Stimulated activated CD8-positive, alpha-beta memory T cell treated with anti-CD3 and anti-CD28 coated beads, Interleukin-7, amount 100 ng/mL, for 48 hours (primary cell): ENCODE results near the gene SUGCT.

Experiments
- DNase-seq, 2 donors: peaks; one replicate each; pipeline ENCODE4 v3.0.0-alpha.2; 2020; ENCODE audit warnings: low read depth in 1 of 2; ENCODE audit errors: extremely low read depth in 1 of 2

SUGCT gene

GRCh38 chr7:40887099-40887498, 752.3 kb downstream of the SUGCT start:
- DNase-seq = no peak

- no peak for DNase-seq
Observed at GRCh38 chr7:40888499-40888898, 753.7 kb downstream of the SUGCT start.

GRCh38 chr7:40889099-40889498, 754.3 kb downstream of the SUGCT start:
- DNase-seq = no peak

- DNase-seq = no peak
Observed at GRCh38 chr7:40889539-40889938, 754.7 kb downstream of the SUGCT start.

- DNase-seq = no peak
Observed at GRCh38 chr7:40890088-40890692, 755.4 kb downstream of the SUGCT start.

GRCh38 chr7:40891232-40891631, 756.4 kb downstream of the SUGCT start:
- no peak for DNase-seq

- no peak for DNase-seq
Observed at GRCh38 chr7:40899151-40899550, 764.3 kb downstream of the SUGCT start.

- DNase-seq = no peak
Observed at GRCh38 chr7:40899636-40900507, 765.1 kb downstream of the SUGCT start.

- DNase-seq = no peak
Observed at GRCh38 chr7:40903872-40904271, 769.1 kb downstream of the SUGCT start.

GRCh38 chr7:40907286-40907685, 772.5 kb downstream of the SUGCT start:
- DNase-seq = no peak

- no peak for DNase-seq
Observed at GRCh38 chr7:40909346-40909980, 774.7 kb downstream of the SUGCT start.
